PC-3 (cell line): Measurements from ENCODE around the gene AGRN. TPM values are rescaled to one million over a fixed set of nuclear protein-coding genes. Genes with fewer than 3 reads are reported as not detected.

Experiments used
- ATAC-seq: fragments of 200-7000 bp; cut with Tn5 transposase; 2 replicates; pipeline ENCODE4 v1.9.1; 2020; ENCODE audit warnings: mild to moderate bottlenecking, moderate library complexity
- BruUV-seq: library from RNA; stranded (reverse); fragments of 400-500 nt; replicated peaks from 2 replicates; lab custom pipeline; 2021; lab: Mats Ljungman, UMichigan
- CTCF ChIA-PET: fragments of 300-600 bp; sonication (Branson Sonifier 250); formaldehyde crosslinking; loops from one replicate; lab custom pipeline; 2022; ENCODE audit warnings: antibody characterized with exemption; lab: Charles Lee
- POLR2A ChIA-PET: fragments of 300-600 bp; sonication (Branson Sonifier 250); formaldehyde crosslinking; loops from one replicate; lab custom pipeline; 2022; ENCODE audit warnings: antibody characterized with exemption; ENCODE audit not compliant: unreplicated experiment; lab: Charles Lee
- DNase-seq: peaks from one replicate; pipeline ENCODE4 v3.0.0-alpha.2; 2015
- H2AFZ ChIP-seq: fragments of 300-600 bp; sonication (generic); 2 replicates; pipeline ENCODE4 v1.6.0; 2016; ENCODE audit warnings: antibody characterized with exemption, low read length
- H3F3A ChIP-seq: fragments of 300-600 bp; sonication (generic); one replicate; pipeline ENCODE4 v1.6.0; 2017; ENCODE audit warnings: antibody characterized with exemption, low read length, control low read depth, mild to moderate bottlenecking; ENCODE audit not compliant: unreplicated experiment
- H3K27ac ChIP-seq: fragments of 300-600 bp; sonication (generic); 2 replicates; pipeline ENCODE4 v1.5.1; 2016; ENCODE audit warnings: mild to moderate bottlenecking, low read length
- H3K27me3 ChIP-seq: fragments of 300-600 bp; sonication (generic); 2 replicates; pipeline ENCODE4 v1.6.1; 2016; ENCODE audit warnings: low read length, mixed read lengths
- H3K36me3 ChIP-seq: fragments of 300-600 bp; sonication (generic); 2 replicates; pipeline ENCODE4 v1.6.1; 2016; ENCODE audit warnings: low read depth, mixed run types, low read length, mixed read lengths
- H3K4me1 ChIP-seq: fragments of 300-600 bp; sonication (generic); 2 replicates; pipeline ENCODE4 v1.5.1; 2016; ENCODE audit warnings: low read length; ENCODE audit not compliant: insufficient read depth
- H3K4me2 ChIP-seq: fragments of 300-600 bp; sonication (generic); 2 replicates; pipeline ENCODE4 v1.6.0; 2016; ENCODE audit warnings: low read length
- H3K4me3 ChIP-seq: fragments of 300-600 bp; sonication (generic); 2 replicates; pipeline ENCODE4 v1.5.1; 2016; ENCODE audit warnings: mild to moderate bottlenecking, low read length, mixed read lengths
- H3K79me2 ChIP-seq: fragments of 300-600 bp; sonication (generic); 2 replicates; pipeline ENCODE4 v1.6.1; 2017; ENCODE audit warnings: low read length, mixed read lengths
- H3K9ac ChIP-seq: fragments of 300-600 bp; sonication (generic); 2 replicates; pipeline ENCODE4 v1.6.0; 2016; ENCODE audit warnings: mild to moderate bottlenecking, low read length
- H3K9me2 ChIP-seq: fragments of 300-600 bp; sonication (generic); replicated peaks from 2 replicates; pipeline ENCODE4 v1.6.1; 2016; ENCODE audit warnings: mixed run types, low read length, mixed read lengths
- H3K9me3 ChIP-seq: fragments of 300-600 bp; sonication (generic); 2 replicates; pipeline ENCODE4 v1.6.1; 2016; ENCODE audit warnings: low read length, mixed read lengths
- H4K20me1 ChIP-seq: fragments of 300-600 bp; sonication (generic); 2 replicates; pipeline ENCODE4 v1.6.1; 2016; ENCODE audit warnings: low read length, mixed read lengths
- CTCF ChIP-seq: fragments of 300-600 bp; sonication (generic); conservative IDR thresholded peaks from 2 replicates; pipeline ENCODE4 v1.5.1; 2017; ENCODE audit warnings: antibody characterized with exemption, low read depth, mild to moderate bottlenecking, low read length
- EZH2 ChIP-seq: fragments of 300-600 bp; sonication (generic); IDR thresholded peaks from one replicate; pipeline ENCODE4 v1.6.1; 2017; ENCODE audit warnings: antibody characterized with exemption, mild to moderate bottlenecking, low read length; ENCODE audit not compliant: unreplicated experiment
- EZH2phosphoT487 ChIP-seq: fragments of 300-600 bp; sonication (generic); IDR thresholded peaks from 2 replicates; pipeline ENCODE4 v1.6.1; 2018; ENCODE audit warnings: mild to moderate bottlenecking, antibody characterized with exemption, low read length, borderline replicate concordance
- intact Hi-C: fragments of 100-400 bp; cut with micrococcal nuclease; formaldehyde crosslinking; loops from 2 replicates; pipeline ENCODE4 v1.9.0; 2023
- total RNA-seq: library from RNA; depleted of rRNA; stranded (reverse); fragments of >200 nt; gene quantifications from 2 replicates; pipeline ENCODE4 v1.2.3, GENCODE V29; 2014

AGRN gene
- total RNA-seq, 1 experiment from 2014 or later, result 273 TPM

- H3F3A ChIP-seq, result no peaks in the 10 kb centered on the region
- no peak overlapping the region for H2AFZ ChIP-seq
- no peak overlapping the region for H3K9ac ChIP-seq
- peaks cover 66% of the 10 kb centered on the region for H3K36me3 ChIP-seq
- peaks cover 43% of the 10 kb centered on the region for H4K20me1 ChIP-seq
- no peak overlapping the region for H3K27ac ChIP-seq
- intact Hi-C loops, result no loop called here
- H3K9me2 ChIP-seq, result no peaks in the 10 kb centered on the region
- no peak for DNase-seq
- H3K4me2 ChIP-seq, result no peak overlapping the region
- H3K4me3 ChIP-seq, result no peak overlapping the region
- H3K9me3 ChIP-seq, result no peaks in the 10 kb centered on the region
- H3K27me3 ChIP-seq, result no peaks in the 10 kb centered on the region
- H3K79me2 ChIP-seq, result peaks cover 31% of the 10 kb centered on the region
- POLR2A ChIA-PET, result no interaction called here
- ATAC-seq, result no peak
- CTCF ChIA-PET, result no interaction called here
- no peak for TF ChIP-seq EZH2
- no peak for TF ChIP-seq EZH2phosphoT487
- TF ChIP-seq CTCF, result no peak
- BruUV-seq, result no TSS peak
- H3K4me1 ChIP-seq, result peaks cover 11% of the 10 kb centered on the region
Observed at GRCh38 chr1:1043411-1043810, 23.5 kb downstream of the AGRN start.

GRCh38 chr1:1043921-1044320, 24.0 kb downstream of the AGRN start:
- CTCF ChIA-PET, result no interaction called here
- no peak overlapping the region for H3K4me3 ChIP-seq
- no peak for DNase-seq
- TF ChIP-seq EZH2phosphoT487, result no peak
- TF ChIP-seq CTCF, result no peak
- TF ChIP-seq EZH2, result no peak
- H3K4me2 ChIP-seq, result no peak overlapping the region
- no peaks in the 10 kb centered on the region for H3K9me2 ChIP-seq
- POLR2A ChIA-PET, result no interaction called here
- no peak overlapping the region for H2AFZ ChIP-seq
- H3K4me1 ChIP-seq, result peaks cover 11% of the 10 kb centered on the region
- BruUV-seq, result no TSS peak
- no peak for ATAC-seq
- peaks cover 37% of the 10 kb centered on the region for H4K20me1 ChIP-seq
- H3K79me2 ChIP-seq, result peaks cover 27% of the 10 kb centered on the region
- H3K9ac ChIP-seq, result no peak overlapping the region
- no peaks in the 10 kb centered on the region for H3K27me3 ChIP-seq
- H3K27ac ChIP-seq, result no peak overlapping the region
- peaks cover 66% of the 10 kb centered on the region for H3K36me3 ChIP-seq
- no peaks in the 10 kb centered on the region for H3F3A ChIP-seq
- intact Hi-C loops, result no loop called here
- H3K9me3 ChIP-seq, result no peaks in the 10 kb centered on the region

- no peak overlapping the region for H3K27ac ChIP-seq
- ATAC-seq (no peak), DNase-seq (no peak)
- H3K9me3 ChIP-seq, result no peaks in the 10 kb centered on the region
- no TSS peak for BruUV-seq
- no peaks in the 10 kb centered on the region for H3K27me3 ChIP-seq
- H3K79me2 ChIP-seq, result peaks cover 27% of the 10 kb centered on the region
- CTCF ChIA-PET, result no interaction called here
- no peaks in the 10 kb centered on the region for H3F3A ChIP-seq
- H3K4me3 ChIP-seq, result no peak overlapping the region
- no peaks in the 10 kb centered on the region for H3K9me2 ChIP-seq
- H3K9ac ChIP-seq, result no peak overlapping the region
- POLR2A ChIA-PET, result no interaction called here
- peaks cover 71% of the 10 kb centered on the region for H3K36me3 ChIP-seq
- H3K4me2 ChIP-seq, result no peak overlapping the region
- H3K4me1 ChIP-seq, result peaks cover 10% of the 10 kb centered on the region
- H4K20me1 ChIP-seq, result peaks cover 33% of the 10 kb centered on the region
- H2AFZ ChIP-seq, result no peak overlapping the region
- TF ChIP-seq CTCF (no peak), EZH2 (no peak), EZH2phosphoT487 (no peak)
- intact Hi-C loops, result no loop called here
Observed at GRCh38 chr1:1044455-1045078, 24.6 kb downstream of the AGRN start.
